Naive thymus-derived CD4-positive, alpha-beta T cell (primary cell): ENCODE results near the gene AHR. TPM values are rescaled to one million over a fixed set of nuclear protein-coding genes. Genes with fewer than 3 reads are reported as not detected.

Experiments
- ATAC-seq: fragments of 150-1000 bp; cut with Tn5 transposase; 2 replicates; pipeline ENCODE4 v1.10.0; 2021; ENCODE audit warnings: mild to moderate bottlenecking, moderate library complexity
- CTCF ChIA-PET: fragments of 350-600 bp; sonication (Branson Sonifier 250); formaldehyde crosslinking; loops from one replicate; lab custom pipeline; 2021; ENCODE audit warnings: antibody characterized with exemption; lab: Charles Lee
- POLR2A ChIA-PET: fragments of 350-600 bp; sonication (Branson Sonifier 250); formaldehyde crosslinking; loops from one replicate; lab custom pipeline; 2021; ENCODE audit warnings: antibody characterized with exemption, inconsistent platforms; lab: Charles Lee
- DNase-seq, 9 donors: peaks; one replicate each; pipeline versions ENCODE4 v3.0.0 to v3.0.0-alpha.2; 2020 to 2022; ENCODE audit warnings: mixed read lengths in 1 of 9
- H3K27ac ChIP-seq: one replicate; pipeline ENCODE4 v1.7.0; 2013; ENCODE audit warnings: mild to moderate bottlenecking, low read depth, low read length, moderate library complexity
- H3K27me3 ChIP-seq, 2 donors: one replicate each; pipeline ENCODE4 v1.7.0; 2013; ENCODE audit warnings: low read length in 2 of 2, mild to moderate bottlenecking in 2 of 2, moderate library complexity in 2 of 2; ENCODE audit not compliant: control insufficient read depth in 2 of 2, insufficient read depth in 2 of 2
- H3K36me3 ChIP-seq, 3 experiments: 1 replicate in 2 of 3; 2 replicates in 1 of 3; pipeline ENCODE4 v1.7.0; 2013; ENCODE audit warnings: low read length in 3 of 3, mild to moderate bottlenecking in 3 of 3, moderate library complexity in 1 of 3; ENCODE audit not compliant: insufficient read depth in 3 of 3, control insufficient read depth in 2 of 3
- H3K4me1 ChIP-seq, 2 donors: one replicate each; pipeline ENCODE4 v1.7.0; 2013; ENCODE audit warnings: low read length in 2 of 2, mild to moderate bottlenecking in 2 of 2, moderate library complexity in 1 of 2; ENCODE audit not compliant: control insufficient read depth in 2 of 2, insufficient read depth in 2 of 2
- H3K4me3 ChIP-seq: 2 replicates; pipeline ENCODE4 v1.7.0; 2013; ENCODE audit warnings: mild to moderate bottlenecking, low read length
- H3K9me3 ChIP-seq, 3 experiments: 1 replicate in 2 of 3; 2 replicates in 1 of 3; pipeline ENCODE4 v1.7.0; 2013; ENCODE audit warnings: low read length in 3 of 3; ENCODE audit not compliant: control insufficient read depth in 2 of 3
- H3K27ac Mint-ChIP-seq, 9 donors: one replicate each; pipeline ENCODE4 v1.8.0; 2020 to 2022; ENCODE audit warnings: mixed read lengths in 9 of 9, mild to moderate bottlenecking in 8 of 9, moderate library complexity in 5 of 9, inconsistent platforms in 2 of 9
- H3K27me3 Mint-ChIP-seq, 5 donors: one replicate each; pipeline ENCODE4 v1.8.0; 2021 to 2022; ENCODE audit warnings: mixed read lengths in 5 of 5, mild to moderate bottlenecking in 1 of 5
- H3K36me3 Mint-ChIP-seq, 5 donors: one replicate each; pipeline ENCODE4 v1.8.0; 2020 to 2022; ENCODE audit warnings: mixed read lengths in 5 of 5, mild to moderate bottlenecking in 3 of 5, inconsistent platforms in 1 of 5
- H3K4me1 Mint-ChIP-seq, 7 donors: one replicate each; pipeline ENCODE4 v1.8.0; 2020 to 2022; ENCODE audit warnings: mixed read lengths in 7 of 7, mild to moderate bottlenecking in 3 of 7, inconsistent platforms in 1 of 7
- H3K4me3 Mint-ChIP-seq, 10 donors: one replicate each; pipeline ENCODE4 v1.8.0; 2020 to 2022; ENCODE audit warnings: mild to moderate bottlenecking in 10 of 10, mixed read lengths in 10 of 10, moderate library complexity in 6 of 10, inconsistent platforms in 2 of 10
- H3K9me3 Mint-ChIP-seq, 11 donors: one replicate each; pipeline ENCODE4 v1.8.0; 2020 to 2022; ENCODE audit warnings: mixed read lengths in 11 of 11, mild to moderate bottlenecking in 4 of 11, inconsistent platforms in 1 of 11, moderate library complexity in 1 of 11
- intact Hi-C, 2 donors: fragments of 100-400 bp; cut with micrococcal nuclease; formaldehyde crosslinking; loops; one replicate each; pipeline ENCODE4 v1.15.1; 2023
- polyA plus RNA-seq, 2 donors: library from polyadenylated mRNA; unstranded; fragments of 300-500 nt; fragmentation: Illumina TruSeq; gene quantifications; one replicate each; pipeline ENCODE4 v1.2.3, GENCODE V29; 2021
- total RNA-seq, 6 experiments: library from RNA in 5 of 6; stranded (reverse) in 5 of 6; gene quantifications; 1 replicate in 5 of 6; 2 replicates in 1 of 6; pipeline ENCODE4 v1.2.3 and lab custom pipeline; 2021 to 2026

AHR gene
- total and polyA plus RNA-seq, 7 experiments from 2014 or later = 6.7 to 109 (median 16.0) TPM

- DNase-seq (peak in 7 of 9 donors; percentile 16 to 54 (median 40)), ATAC-seq (no peak)
- no peaks in the 10 kb centered on the region for H3K27me3 Mint-ChIP-seq
- no peaks in the 10 kb centered on the region for H3K9me3 ChIP-seq
- H3K4me3 ChIP-seq = no peak overlapping the region
- H3K4me3 Mint-ChIP-seq = peak overlapping the region in 2 of 10 donors; percentile 18 to 37
- ChIA-PET POLR2A (interaction anchor here (0.7 kb wide), 1 partner anchor 9 kb away, joined by 4 read pairs; no protein-coding TSS in a partner anchor), CTCF (interaction anchor here (0.6 to 2.8 kb wide), 11 partner anchors 15 to 376 kb away, joined by 3 to 18 read pairs (median 3); no protein-coding TSS in a partner anchor)
- H3K27ac ChIP-seq = no peak overlapping the region
- H3K36me3 ChIP-seq = peaks cover 0 to 9% (median 0%) of the 10 kb centered on the region in 3 experiments
- intact Hi-C loops = loop anchor here (1.0 to 5.0 kb wide), 7 partner anchors 238 to 639 kb away; partner anchors contain the start of gene SNX13 (in 1 of the 2)
- H3K4me1 ChIP-seq = peaks cover 13 to 44% of the 10 kb centered on the region in 2 donors
- peaks cover 0 to 16% (median 0%) of the 10 kb centered on the region in 5 donors for H3K36me3 Mint-ChIP-seq
- no peaks in the 10 kb centered on the region for H3K27me3 ChIP-seq
- peaks cover 38 to 56% (median 43%) of the 10 kb centered on the region in 7 donors for H3K4me1 Mint-ChIP-seq
- H3K9me3 Mint-ChIP-seq = peaks cover 0 to 11% (median 0%) of the 10 kb centered on the region in 11 donors
- H3K27ac Mint-ChIP-seq = no peak overlapping the region
Observed at GRCh38 chr7:17301471-17302456, 3.3 kb downstream of the AHR start.

- no peak overlapping the region for H3K27ac Mint-ChIP-seq
- CTCF ChIA-PET = interaction anchor here (0.7 to 2.8 kb wide), 8 partner anchors 15 to 376 kb away, joined by 3 to 18 read pairs (median 4); no protein-coding TSS in a partner anchor
Observed at GRCh38 chr7:17302575-17303142, 4.2 kb downstream of the AHR start.

GRCh38 chr7:17304926-17305325 lies 6.5 kb downstream of the AHR start:
- intact Hi-C loops = loop anchor here in 1 of 2 donors (5.0 kb wide), 2 partner anchors 342 to 373 kb away; no protein-coding TSS in a partner anchor
- Mint-ChIP-seq H3K4me1 (peaks cover 19 to 34% (median 27%) of the 10 kb centered on the region in 7 donors), H3K27ac (peak overlapping the region in 3 of 9 donors; percentile 8 to 21 (median 19)), H3K9me3 (no peaks in the 10 kb centered on the region), H3K4me3 (peak overlapping the region in 5 of 10 donors; percentile 12 to 34 (median 31)), H3K36me3 (peaks cover 0 to 4% (median 0%) of the 10 kb centered on the region in 5 donors), H3K27me3 (no peaks in the 10 kb centered on the region)
- Histone ChIP-seq H3K36me3 (peaks cover 0 to 2% (median 0%) of the 10 kb centered on the region in 3 experiments), H3K27me3 (no peaks in the 10 kb centered on the region), H3K4me3 (no peak overlapping the region), H3K4me1 (peaks cover 7 to 40% of the 10 kb centered on the region in 2 donors), H3K27ac (no peak overlapping the region), H3K9me3 (no peaks in the 10 kb centered on the region)
- ChIA-PET POLR2A (interaction anchor here (0.6 kb wide), 1 partner anchor 86 kb away, joined by 3 read pairs; no protein-coding TSS in a partner anchor), CTCF (interaction anchor here (0.6 to 1.4 kb wide), 2 partner anchors 43 to 323 kb away, joined by 5 read pairs; no protein-coding TSS in a partner anchor)
- DNase-seq (peak in 1 of 9 donors; percentile 19), ATAC-seq (peak; percentile 47)

More at GRCh38 chr7:17302575-17303142, 4.2 kb downstream of the AHR start:
- H3K9me3 ChIP-seq = no peaks in the 10 kb centered on the region
- Mint-ChIP-seq H3K4me1 (peaks cover 29 to 48% (median 35%) of the 10 kb centered on the region in 7 donors), H3K36me3 (peaks cover 0 to 9% (median 0%) of the 10 kb centered on the region in 5 donors), H3K9me3 (peaks cover 0 to 7% (median 0%) of the 10 kb centered on the region in 11 donors), H3K4me3 (peak overlapping the region in 5 of 10 donors; percentile 14 to 41 (median 33)), H3K27me3 (no peaks in the 10 kb centered on the region)
- no peak overlapping the region for H3K27ac ChIP-seq
- no peak overlapping the region for H3K4me3 ChIP-seq
- ATAC-seq = no peak
- H3K36me3 ChIP-seq = peaks cover 0 to 9% (median 0%) of the 10 kb centered on the region in 3 experiments
- peaks cover 12 to 39% of the 10 kb centered on the region in 2 donors for H3K4me1 ChIP-seq
- intact Hi-C loops = loop anchor here (1.0 to 5.0 kb wide), 4 partner anchors 344 to 638 kb away; partner anchors contain the start of gene SNX13 (in 1 of the 2)
- H3K27me3 ChIP-seq = no peaks in the 10 kb centered on the region
- POLR2A ChIA-PET = no interaction called here
- DNase-seq = peak in 1 of 9 donors; percentile 25

GRCh38 chr7:17305387-17306171 lies 7.1 kb downstream of the AHR start:
- Mint-ChIP-seq H3K27me3 (no peaks in the 10 kb centered on the region), H3K4me1 (peaks cover 14 to 28% (median 23%) of the 10 kb centered on the region in 7 donors), H3K36me3 (peaks cover 0 to 4% (median 0%) of the 10 kb centered on the region in 5 donors), H3K27ac (peak overlapping the region in 3 of 9 donors; percentile 8 to 21 (median 19)), H3K4me3 (peak overlapping the region in 4 of 10 donors; percentile 14 to 49 (median 16)), H3K9me3 (no peaks in the 10 kb centered on the region)
- DNase-seq (no peak), ATAC-seq (no peak)
- H3K4me1 ChIP-seq = peaks cover 7 to 40% of the 10 kb centered on the region in 2 donors
- intact Hi-C loops = no loop called here
- no peaks in the 10 kb centered on the region for H3K9me3 ChIP-seq
- H3K27me3 ChIP-seq = no peaks in the 10 kb centered on the region
- no peak overlapping the region for H3K27ac ChIP-seq
- peaks cover 0 to 4% (median 0%) of the 10 kb centered on the region in 3 experiments for H3K36me3 ChIP-seq
- no peak overlapping the region for H3K4me3 ChIP-seq
- ChIA-PET POLR2A (interaction anchor here (0.6 kb wide), 1 partner anchor 86 kb away, joined by 3 read pairs; no protein-coding TSS in a partner anchor), CTCF (interaction anchor here (0.6 to 1.4 kb wide), 2 partner anchors 43 to 323 kb away, joined by 5 read pairs; no protein-coding TSS in a partner anchor)

GRCh38 chr7:17307000-17307399 lies 8.5 kb downstream of the AHR start:
- H3K9me3 ChIP-seq = no peaks in the 10 kb centered on the region
- Mint-ChIP-seq H3K27me3 (no peaks in the 10 kb centered on the region), H3K4me3 (no peak overlapping the region), H3K9me3 (no peaks in the 10 kb centered on the region), H3K27ac (no peak overlapping the region), H3K36me3 (peaks cover 0 to 12% (median 5%) of the 10 kb centered on the region in 5 donors), H3K4me1 (peaks cover 12 to 28% (median 23%) of the 10 kb centered on the region in 7 donors)
- no peak overlapping the region for H3K27ac ChIP-seq
- POLR2A ChIA-PET = no interaction called here
- CTCF ChIA-PET = interaction anchor here (1.2 kb wide), 1 partner anchor 324 kb away, joined by 3 read pairs; no protein-coding TSS in a partner anchor
- no peak overlapping the region for H3K4me3 ChIP-seq
- peaks cover 0 to 14% (median 5%) of the 10 kb centered on the region in 3 experiments for H3K36me3 ChIP-seq
- DNase-seq (no peak), ATAC-seq (no peak)
- intact Hi-C loops = no loop called here
- no peaks in the 10 kb centered on the region for H3K27me3 ChIP-seq
- peaks cover 4 to 32% of the 10 kb centered on the region in 2 donors for H3K4me1 ChIP-seq
